22Rv1 (cell line): ENCODE results near the gene C14orf180.

Source experiments
- ZFX ChIP-seq: fragments of 450-650 bp; IDR thresholded peaks from 2 replicates; pipeline ENCODE4 v1.6.1; 2017; ENCODE audit warnings: antibody characterized with exemption, borderline replicate concordance
- TF ChIP-seq, protein P1 (sequence below): fragments of 450-650 bp; IDR thresholded peaks from 2 replicates; pipeline ENCODE4 v1.5.1; 2017; ENCODE audit warnings: mild to moderate bottlenecking

DNA sequence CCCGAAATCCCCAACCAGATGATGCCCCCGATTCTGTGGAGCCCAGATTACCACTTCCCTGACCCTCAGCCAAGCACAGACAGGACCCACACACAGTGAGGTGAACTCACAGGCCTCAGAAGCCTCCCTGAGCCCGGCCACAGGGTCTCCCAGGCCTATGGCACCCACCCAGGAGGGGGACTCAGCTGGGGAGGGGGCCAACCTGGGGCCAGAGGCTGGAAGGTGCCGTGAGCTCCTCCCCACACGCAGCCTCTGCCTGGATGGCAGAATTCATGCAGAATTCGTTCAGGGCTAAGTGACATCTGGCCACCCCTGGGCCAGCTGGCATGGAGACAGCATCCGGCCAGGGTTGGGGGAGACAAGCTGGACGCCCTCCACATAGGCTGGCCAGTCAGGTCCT, 13.2 kb downstream of the C14orf180 start:
- TF ChIP-seq, protein P1, sequence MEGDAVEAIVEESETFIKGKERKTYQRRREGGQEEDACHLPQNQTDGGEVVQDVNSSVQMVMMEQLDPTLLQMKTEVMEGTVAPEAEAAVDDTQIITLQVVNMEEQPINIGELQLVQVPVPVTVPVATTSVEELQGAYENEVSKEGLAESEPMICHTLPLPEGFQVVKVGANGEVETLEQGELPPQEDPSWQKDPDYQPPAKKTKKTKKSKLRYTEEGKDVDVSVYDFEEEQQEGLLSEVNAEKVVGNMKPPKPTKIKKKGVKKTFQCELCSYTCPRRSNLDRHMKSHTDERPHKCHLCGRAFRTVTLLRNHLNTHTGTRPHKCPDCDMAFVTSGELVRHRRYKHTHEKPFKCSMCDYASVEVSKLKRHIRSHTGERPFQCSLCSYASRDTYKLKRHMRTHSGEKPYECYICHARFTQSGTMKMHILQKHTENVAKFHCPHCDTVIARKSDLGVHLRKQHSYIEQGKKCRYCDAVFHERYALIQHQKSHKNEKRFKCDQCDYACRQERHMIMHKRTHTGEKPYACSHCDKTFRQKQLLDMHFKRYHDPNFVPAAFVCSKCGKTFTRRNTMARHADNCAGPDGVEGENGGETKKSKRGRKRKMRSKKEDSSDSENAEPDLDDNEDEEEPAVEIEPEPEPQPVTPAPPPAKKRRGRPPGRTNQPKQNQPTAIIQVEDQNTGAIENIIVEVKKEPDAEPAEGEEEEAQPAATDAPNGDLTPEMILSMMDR, result no peak
- no peak for TF ChIP-seq ZFX
